Measurements from ENCODE around the gene CDC42.

Gene CDC42

DNA sequence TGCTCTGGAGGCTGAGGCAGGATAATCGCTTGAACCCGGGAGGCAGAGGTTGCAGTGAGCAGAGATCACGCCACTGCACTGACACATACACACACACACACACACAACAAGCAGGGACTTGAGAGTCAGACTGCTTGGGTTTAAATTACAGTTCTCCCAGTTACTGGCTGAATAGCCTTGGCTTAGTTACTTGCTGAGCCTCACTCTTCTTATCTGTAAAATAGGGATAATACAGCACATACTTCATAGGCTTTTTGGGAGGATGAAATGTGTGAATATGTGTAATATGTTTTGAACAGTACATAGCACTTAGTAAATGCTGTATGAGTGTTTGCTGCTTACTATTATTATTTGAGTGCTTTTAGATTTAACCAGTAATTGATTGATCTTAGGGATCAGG lies 23.8 kb downstream of the CDC42 start:
- no peak for DNase-seq

DNA sequence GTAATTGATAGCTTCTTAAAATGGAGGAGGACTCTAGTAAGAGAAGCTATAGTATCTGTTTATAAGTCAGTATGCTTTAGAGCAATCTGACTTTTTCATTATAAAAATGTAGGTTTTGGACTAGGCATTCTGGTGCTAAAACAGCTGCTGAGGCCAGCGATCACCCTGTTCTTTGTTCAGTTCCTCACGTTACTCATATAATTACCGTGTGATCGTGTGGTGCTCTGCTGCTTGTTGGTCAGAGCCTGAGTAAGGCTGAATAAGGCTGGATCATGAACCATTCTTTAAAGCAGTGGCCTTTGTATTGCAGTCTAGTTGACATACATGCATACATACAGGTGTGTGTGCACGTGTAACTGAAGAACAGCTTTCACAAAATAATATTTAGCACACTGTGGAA lies 25.2 kb downstream of the CDC42 start:
- DNase-seq: no peak

GRCh38 chr1:22078133-22078532 lies 25.6 kb downstream of the CDC42 start:
- no peak for DNase-seq

DNA sequence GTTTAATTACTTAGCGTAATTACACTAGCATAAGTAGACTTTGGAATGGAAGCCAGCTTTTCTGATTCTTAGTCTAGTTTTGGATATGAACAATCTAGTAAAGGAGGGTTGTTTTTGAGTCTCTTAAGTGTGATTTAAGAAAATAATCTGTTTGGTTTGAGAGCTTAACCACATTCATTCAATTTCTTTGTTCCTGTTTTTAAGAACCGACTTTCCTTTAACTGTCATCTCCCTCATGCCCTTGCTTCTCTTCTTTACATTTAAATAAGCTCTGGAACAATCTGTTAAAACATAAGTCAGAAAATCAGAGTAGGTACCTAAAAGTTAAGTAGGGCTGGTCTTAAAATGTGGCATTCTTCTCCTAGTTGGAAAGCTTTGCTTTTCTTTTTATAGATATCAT lies 27.7 kb downstream of the CDC42 start:
- DNase-seq: no peak

DNA sequence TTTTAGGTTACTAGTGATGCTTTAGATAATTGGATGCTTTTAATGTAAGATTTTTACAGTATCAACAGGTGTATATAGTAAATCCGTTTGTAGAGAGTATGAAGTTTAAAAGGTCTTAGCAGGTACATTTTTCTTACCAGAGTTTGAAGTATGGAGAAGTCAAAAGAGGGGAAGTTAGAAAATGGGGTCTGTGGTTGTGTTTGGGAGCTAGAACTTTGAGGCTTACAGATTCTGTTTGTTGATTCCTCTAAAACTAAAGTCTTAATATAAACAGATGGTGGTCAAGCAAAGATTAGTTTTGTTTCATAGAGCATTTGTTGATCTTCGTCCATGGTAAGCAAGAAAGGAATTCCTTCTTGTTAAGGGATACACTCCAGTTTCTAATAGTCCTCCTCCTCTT lies 35.8 kb downstream of the CDC42 start:
- no peak for DNase-seq

GRCh38 chr1:22089134-22089571 lies 36.6 kb downstream of the CDC42 start:
- DNase-seq: no peak

GRCh38 chr1:22089787-22090186 lies 37.3 kb downstream of the CDC42 start:
- no peak for DNase-seq

DNA sequence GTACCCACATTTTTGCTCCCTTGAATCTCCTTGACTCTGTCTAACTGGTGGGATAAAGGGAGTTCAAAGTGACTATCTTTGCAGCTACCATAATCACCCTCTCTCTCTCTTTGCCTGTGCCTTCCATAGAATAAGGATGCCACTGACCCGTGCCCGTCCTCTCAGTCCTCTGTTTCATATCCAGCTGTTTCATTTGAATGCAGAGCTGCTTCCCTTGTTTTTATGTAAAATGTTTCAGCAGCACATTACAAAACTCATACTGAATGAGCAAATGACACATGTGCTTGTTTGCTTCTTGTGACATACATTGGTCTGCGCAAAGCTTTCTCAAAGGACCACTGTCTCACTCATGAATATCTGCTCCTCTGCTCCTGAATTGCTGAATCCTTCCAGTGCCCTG lies 38.4 kb downstream of the CDC42 start:
- DNase-seq: no peak

- DNase-seq: peak in 1 of 2 donors; percentile 16
Observed at GRCh38 chr1:22092026-22092768, 39.7 kb downstream of the CDC42 start.

DNA sequence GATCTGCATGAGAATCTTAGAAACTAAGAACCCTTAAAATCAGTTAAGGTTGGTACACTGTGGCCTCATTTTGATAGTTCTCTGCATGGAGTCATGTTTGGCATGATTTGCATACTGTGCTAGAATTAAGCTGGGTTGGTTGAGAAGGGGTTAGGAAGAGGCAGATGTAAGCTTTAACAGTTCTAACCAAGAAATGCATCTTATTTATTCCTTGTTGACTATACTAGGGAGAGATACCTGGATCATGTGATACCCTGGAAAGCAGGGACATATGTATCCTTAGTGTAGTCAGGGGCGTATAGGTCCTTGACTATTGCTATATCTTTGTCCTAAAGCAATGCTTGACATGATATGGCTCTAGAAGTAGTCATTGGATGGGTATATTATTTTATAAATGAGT lies 41.0 kb downstream of the CDC42 start:
- no peak for DNase-seq

GRCh38 chr1:22096036-22096435 lies 43.5 kb downstream of the CDC42 start:
- no peak for DNase-seq

DNA sequence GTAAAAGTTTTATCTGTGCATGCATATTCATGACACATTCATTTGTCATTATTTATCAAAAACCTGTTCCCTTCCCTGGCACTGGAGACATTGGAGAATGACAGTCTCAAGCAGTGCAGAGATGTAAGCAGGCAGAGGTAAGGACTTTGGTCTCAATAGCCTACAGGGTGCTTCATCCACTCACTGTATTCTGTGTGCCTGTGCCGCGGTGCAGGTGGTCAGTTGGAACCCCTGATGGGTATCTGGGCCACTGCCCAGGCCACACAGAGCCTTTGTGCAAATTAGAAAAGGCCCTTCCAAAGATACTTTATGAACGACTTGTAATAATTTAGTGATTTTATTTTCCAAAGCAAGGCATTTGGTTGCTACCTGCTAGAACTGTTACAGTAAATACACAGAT lies 44.0 kb downstream of the CDC42 start:
- no peak for DNase-seq

DNA sequence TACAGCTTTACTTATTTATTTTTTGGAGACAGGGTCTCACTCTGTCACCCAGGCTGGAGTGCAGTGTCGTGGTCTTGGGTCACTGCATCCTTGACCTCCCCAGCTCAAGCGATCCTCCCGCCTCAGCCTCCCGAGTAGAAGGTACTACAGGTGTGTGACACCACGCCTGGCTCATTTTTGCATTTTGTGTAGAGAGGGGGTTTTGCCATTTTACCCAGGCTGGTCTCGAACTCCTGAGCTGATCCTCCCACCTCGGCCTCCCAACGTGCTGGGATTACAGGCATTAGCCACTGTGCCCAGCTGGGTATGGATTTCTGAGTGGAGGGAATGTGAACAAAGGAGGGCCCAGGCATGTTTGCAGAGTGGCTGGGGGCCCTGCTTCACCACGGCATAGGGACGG lies 46.2 kb downstream of the CDC42 start:
- DNase-seq: no peak

GRCh38 chr1:22100168-22100567 lies 47.7 kb downstream of the CDC42 start:
- DNase-seq: no peak

GRCh38 chr1:22101199-22101598 lies 48.7 kb downstream of the CDC42 start:
- DNase-seq: no peak

- DNase-seq: no peak
Observed at GRCh38 chr1:22101995-22102394, 49.5 kb downstream of the CDC42 start.

DNA sequence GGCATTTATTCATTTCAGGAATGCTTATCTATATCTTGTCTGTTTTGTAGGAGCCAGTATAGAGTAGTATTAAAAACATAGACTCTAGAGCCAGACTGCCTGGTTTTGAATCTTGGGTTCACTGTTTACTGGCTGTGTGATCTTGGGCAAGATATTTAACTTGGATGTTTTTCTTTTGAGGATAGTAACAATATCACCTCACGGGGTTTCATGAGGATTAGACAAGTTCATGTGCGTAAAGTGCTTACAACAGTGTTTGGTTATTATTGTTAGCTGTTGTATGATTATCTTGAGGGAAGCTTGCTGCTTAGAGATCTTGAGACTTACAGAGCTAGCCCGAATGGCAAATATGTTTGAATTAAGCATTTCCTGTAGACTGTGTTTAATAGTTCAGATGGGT lies 50.2 kb downstream of the CDC42 start:
- DNase-seq: no peak

- no peak for DNase-seq
Observed at GRCh38 chr1:22104094-22104493, 51.6 kb downstream of the CDC42 start.

DNA sequence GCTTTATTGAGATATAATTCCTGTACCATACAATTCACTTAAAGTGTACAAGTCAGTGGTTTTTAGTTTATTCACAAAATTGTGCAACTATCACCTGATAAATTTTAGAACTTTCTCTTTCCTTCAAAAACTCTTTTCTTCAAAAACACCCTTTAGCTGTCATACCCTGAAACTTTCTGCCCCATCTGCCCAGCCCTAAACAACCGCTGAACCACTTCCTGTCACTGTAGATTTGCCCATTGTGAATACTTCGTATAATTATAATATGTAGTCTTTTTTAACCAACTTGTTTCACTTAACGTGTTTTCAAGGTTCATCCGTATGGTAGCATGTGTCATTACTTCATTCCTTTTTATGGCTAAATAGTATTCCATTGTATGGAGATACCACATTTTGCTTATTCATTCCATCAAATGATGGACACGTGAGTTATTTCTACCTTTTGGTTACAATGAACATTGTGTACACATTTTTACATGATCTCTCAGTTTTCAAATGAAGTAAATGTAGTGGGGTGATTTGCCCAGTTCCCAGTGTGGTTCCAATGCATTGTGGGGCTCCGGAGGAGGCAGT lies 52.4 kb downstream of the CDC42 start:
- no peak for DNase-seq

GRCh38 chr1:22105611-22106207 lies 53.2 kb downstream of the CDC42 start:
- DNase-seq: no peak

- no peak for DNase-seq
Observed at GRCh38 chr1:22107126-22107525, 54.6 kb downstream of the CDC42 start.

DNA sequence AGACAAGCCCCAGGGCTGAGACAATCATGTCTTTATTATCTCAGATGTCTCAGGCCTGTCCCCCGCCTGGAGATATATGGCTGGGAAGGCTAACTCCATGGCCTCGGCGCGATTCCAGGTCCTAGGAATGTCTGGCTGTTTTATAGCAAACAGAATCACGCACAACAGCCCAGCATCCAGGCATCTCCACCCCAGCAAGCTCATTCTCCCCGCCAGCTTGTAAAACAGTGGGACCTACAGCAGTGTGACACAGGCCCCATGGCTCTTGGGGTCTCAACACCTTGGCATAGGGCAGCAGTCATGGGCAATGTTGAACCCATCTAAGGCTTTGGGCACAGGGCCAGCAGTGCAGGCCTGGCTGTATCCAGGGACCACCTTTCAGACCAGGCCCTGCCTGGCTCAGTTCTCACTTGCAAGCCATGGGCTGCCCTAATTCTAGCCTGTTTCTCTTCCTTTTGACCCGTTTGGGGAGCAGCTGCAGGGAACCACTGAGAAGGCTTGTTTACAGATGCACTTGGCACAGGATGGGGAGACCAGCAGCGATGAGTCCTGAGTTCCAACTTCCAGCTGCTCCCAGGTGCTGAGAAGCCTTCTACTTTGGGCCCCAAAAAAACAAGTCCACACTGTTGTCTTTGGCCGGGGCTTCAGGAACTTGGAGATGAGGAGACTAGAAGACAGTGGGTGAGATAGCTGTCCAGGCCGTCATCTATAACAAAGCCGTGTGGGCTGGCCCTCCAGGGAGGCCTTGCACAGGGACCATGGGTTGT lies 56.0 kb downstream of the CDC42 start:
- no peak for DNase-seq

DNA sequence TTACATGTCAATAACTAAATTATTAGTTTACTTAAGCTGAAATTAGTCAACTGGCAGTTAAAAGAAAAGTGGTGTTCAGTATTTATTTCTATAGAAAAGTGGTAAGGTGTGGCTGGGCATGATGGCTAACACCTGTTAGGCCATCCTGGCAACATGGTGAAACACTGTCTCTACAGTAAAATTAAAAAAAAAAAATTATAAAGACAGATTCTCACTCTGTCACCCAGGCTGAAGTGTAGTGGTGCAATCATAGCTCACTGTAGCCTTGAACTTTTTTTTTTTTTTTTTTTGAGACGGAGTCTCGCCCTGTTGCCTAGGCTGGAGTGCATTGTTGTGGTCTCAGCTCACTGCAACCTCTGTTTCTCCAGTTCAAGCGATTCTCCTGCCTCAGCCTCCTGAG lies 57.5 kb downstream of the CDC42 start:
- DNase-seq: no peak

GRCh38 chr1:22111115-22111514 lies 58.6 kb downstream of the CDC42 start:
- DNase-seq: no peak

All from stimulated activated CD4-positive, alpha-beta T cell treated with anti-CD3 and anti-CD28 coated beads, Interleukin-2, amount 100 ng/mL, for 48 hours (primary cell).